ENCODE results near the gene ARHGAP18. TPM values are rescaled to one million over a fixed set of nuclear protein-coding genes. Genes with fewer than 3 reads are reported as not detected.
A peak's percentile ranks its signal among the peaks of the same experiment; 100 is the strongest.

The ARHGAP18 gene
- total RNA-seq, 1 donor from 2014 or later = 38.6 TPM

DNA sequence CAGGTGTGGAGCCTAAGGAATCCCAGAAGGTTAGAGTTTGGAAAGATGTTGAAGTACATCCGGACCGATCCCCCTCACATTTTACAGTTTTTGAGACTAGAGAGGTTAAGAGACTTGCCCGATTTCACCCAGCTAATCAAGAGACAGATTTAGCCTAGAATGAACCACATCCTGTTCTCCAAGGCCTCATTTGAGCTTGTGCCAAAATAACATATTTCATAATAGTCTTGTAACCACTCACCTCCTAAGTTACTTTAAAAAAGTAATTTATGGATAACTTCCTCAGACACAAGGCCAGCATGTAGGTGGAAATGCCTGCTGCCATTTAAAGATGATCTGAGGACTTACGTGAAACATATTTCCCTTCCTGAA lies 39.8 kb upstream of the ARHGAP18 start:
- FAIRE-seq (no peak), DNase-seq (ENCODE audit: low read depth) (peak; percentile 81)
- Histone ChIP-seq H3K27me3 (ENCODE audit: insufficient read depth, low read length) (no peaks in the 10 kb centered on the region), H3K9me3 (ENCODE audit: insufficient read depth, low read depth, low read length) (no peaks in the 10 kb centered on the region), H3K79me2 (ENCODE audit: insufficient read depth, low read length) (no peaks in the 10 kb centered on the region), H4K20me1 (ENCODE audit: insufficient read depth, low read length) (no peaks in the 10 kb centered on the region), H2AFZ (ENCODE audit: low read depth, low read length) (no peak overlapping the region), H3K9ac (ENCODE audit: low read length) (peak overlapping the region; percentile 46), H3K4me2 (ENCODE audit: low read length) (peak overlapping the region; percentile 76), H3K4me3 (ENCODE audit: insufficient read depth, low read depth, low read length) (peak overlapping the region; percentile 7), H3K4me1 (ENCODE audit: insufficient read depth, low read length) (peaks cover 37% of the 10 kb centered on the region), H3K27ac (ENCODE audit: low read depth, low read length) (peak overlapping the region; percentile 59), H3K36me3 (ENCODE audit: insufficient read depth, low read length) (no peaks in the 10 kb centered on the region)
- Mint-ChIP-seq H3K4me1 (ENCODE audit: low read depth, unreplicated experiment) (peaks cover 39% of the 10 kb centered on the region), H3K27me3 (ENCODE audit: low read depth, unreplicated experiment) (no peaks in the 10 kb centered on the region), H3K9me3 (ENCODE audit: unreplicated experiment) (no peaks in the 10 kb centered on the region), H3K36me3 (ENCODE audit: low read depth, unreplicated experiment) (no peaks in the 10 kb centered on the region), H3K27ac (ENCODE audit: unreplicated experiment) (peak overlapping the region; percentile 69), H3K4me3 (ENCODE audit: unreplicated experiment) (no peak overlapping the region)
- TF ChIP-seq, protein P1, sequence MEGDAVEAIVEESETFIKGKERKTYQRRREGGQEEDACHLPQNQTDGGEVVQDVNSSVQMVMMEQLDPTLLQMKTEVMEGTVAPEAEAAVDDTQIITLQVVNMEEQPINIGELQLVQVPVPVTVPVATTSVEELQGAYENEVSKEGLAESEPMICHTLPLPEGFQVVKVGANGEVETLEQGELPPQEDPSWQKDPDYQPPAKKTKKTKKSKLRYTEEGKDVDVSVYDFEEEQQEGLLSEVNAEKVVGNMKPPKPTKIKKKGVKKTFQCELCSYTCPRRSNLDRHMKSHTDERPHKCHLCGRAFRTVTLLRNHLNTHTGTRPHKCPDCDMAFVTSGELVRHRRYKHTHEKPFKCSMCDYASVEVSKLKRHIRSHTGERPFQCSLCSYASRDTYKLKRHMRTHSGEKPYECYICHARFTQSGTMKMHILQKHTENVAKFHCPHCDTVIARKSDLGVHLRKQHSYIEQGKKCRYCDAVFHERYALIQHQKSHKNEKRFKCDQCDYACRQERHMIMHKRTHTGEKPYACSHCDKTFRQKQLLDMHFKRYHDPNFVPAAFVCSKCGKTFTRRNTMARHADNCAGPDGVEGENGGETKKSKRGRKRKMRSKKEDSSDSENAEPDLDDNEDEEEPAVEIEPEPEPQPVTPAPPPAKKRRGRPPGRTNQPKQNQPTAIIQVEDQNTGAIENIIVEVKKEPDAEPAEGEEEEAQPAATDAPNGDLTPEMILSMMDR (IDR thresholded peaks at IDR 0.05; ENCODE audit: insufficient read depth, low read depth, low read length) = no peak
- no peak for TF ChIP-seq EZH2 (IDR thresholded peaks at IDR 0.05; ENCODE audit: insufficient read depth, low read length)

DNA sequence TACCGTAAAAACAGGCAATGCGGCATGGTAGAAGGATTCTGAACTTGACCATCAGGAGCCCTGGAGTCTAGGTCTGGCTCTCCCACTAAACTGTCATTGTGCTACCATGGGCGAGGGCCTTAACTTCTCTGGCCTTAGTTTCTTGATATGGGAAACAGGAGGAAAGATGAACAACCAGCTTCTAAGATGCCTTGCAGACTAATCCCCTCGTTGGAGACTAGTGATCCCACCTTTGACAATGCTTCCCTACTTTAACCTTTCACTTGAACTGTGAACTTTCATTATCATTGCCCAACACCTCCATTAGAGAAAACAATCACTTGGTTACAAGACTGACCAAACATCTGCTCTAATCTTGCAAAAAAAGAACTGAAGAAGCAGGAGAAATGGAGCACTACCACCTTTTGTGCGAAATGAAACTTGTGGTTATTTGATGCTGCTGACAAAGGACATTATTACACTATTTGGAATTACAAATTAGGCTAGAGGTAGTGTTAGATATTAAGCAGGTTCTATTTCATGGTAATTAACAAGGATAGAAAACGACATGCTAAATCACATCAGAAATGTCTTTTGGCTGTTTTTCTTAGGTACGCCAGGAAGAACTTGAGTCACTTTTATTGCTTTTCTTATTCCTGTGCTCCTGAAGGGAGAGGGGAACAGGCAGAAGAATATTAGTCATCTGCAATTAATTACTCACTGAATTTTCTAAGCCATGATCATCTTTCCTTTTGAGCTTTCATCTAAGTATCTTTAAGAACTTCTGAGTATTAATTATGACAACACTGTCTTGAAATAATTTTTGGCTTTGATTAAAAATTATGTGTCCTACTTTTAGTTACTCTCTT lies 39.1 kb upstream of the ARHGAP18 start:
- H3K36me3 ChIP-seq (ENCODE audit: insufficient read depth, low read length) = no peaks in the 10 kb centered on the region
- TF ChIP-seq, protein P1 (IDR thresholded peaks at IDR 0.05; ENCODE audit: insufficient read depth, low read depth, low read length) = no peak
- TF ChIP-seq EZH2 (IDR thresholded peaks at IDR 0.05; ENCODE audit: insufficient read depth, low read length) = no peak
- no peaks in the 10 kb centered on the region for H3K36me3 Mint-ChIP-seq (ENCODE audit: low read depth, unreplicated experiment)
- no peaks in the 10 kb centered on the region for H4K20me1 ChIP-seq (ENCODE audit: insufficient read depth, low read length)
- H3K9ac ChIP-seq (ENCODE audit: low read length) = peak overlapping the region; percentile 46
- peaks cover 42% of the 10 kb centered on the region for H3K4me1 Mint-ChIP-seq (ENCODE audit: low read depth, unreplicated experiment)
- no peaks in the 10 kb centered on the region for H3K9me3 Mint-ChIP-seq (ENCODE audit: unreplicated experiment)
- H3K27ac ChIP-seq (ENCODE audit: low read depth, low read length) = peak overlapping the region; percentile 59
- H3K27me3 Mint-ChIP-seq (ENCODE audit: low read depth, unreplicated experiment) = no peaks in the 10 kb centered on the region
- H3K4me2 ChIP-seq (ENCODE audit: low read length) = peak overlapping the region; percentile 76
- peak overlapping the region; percentile 7 for H3K4me3 ChIP-seq (ENCODE audit: insufficient read depth, low read depth, low read length)
- H3K4me1 ChIP-seq (ENCODE audit: insufficient read depth, low read length) = peaks cover 43% of the 10 kb centered on the region
- no peak overlapping the region for H2AFZ ChIP-seq (ENCODE audit: low read depth, low read length)
- DNase-seq (ENCODE audit: low read depth) = peak; percentile 72
- FAIRE-seq = peak; percentile 86
- H3K27ac Mint-ChIP-seq (ENCODE audit: unreplicated experiment) = peak overlapping the region; percentile 69
- no peaks in the 10 kb centered on the region for H3K27me3 ChIP-seq (ENCODE audit: insufficient read depth, low read length)
- no peaks in the 10 kb centered on the region for H3K9me3 ChIP-seq (ENCODE audit: insufficient read depth, low read depth, low read length)
- H3K79me2 ChIP-seq (ENCODE audit: insufficient read depth, low read length) = no peaks in the 10 kb centered on the region
- no peak overlapping the region for H3K4me3 Mint-ChIP-seq (ENCODE audit: unreplicated experiment)
